Esophagus muscularis mucosa (tissue), 4 donors: ENCODE results near the gene CLEC9A.

ENCODE experiments used
- CTCF ChIP-seq, 3 experiments: fragments of 200-600 bp in 2 of 3; fragments of 450-650 bp in 1 of 3; sonication (generic) in 2 of 3; IDR thresholded peaks; one replicate each; pipeline ENCODE4 v1.5.1; 2017 to 2019; ENCODE audit warnings: antibody characterized with exemption in 3 of 3, mild to moderate bottlenecking in 2 of 3, moderate library complexity in 1 of 3
- EP300 ChIP-seq: sonication (generic); formaldehyde crosslinking; IDR thresholded peaks from one replicate; pipeline ENCODE4 v1.6.1; 2017; ENCODE audit warnings: antibody characterized with exemption
- POLR2A ChIP-seq: fragments of 450-650 bp; IDR thresholded peaks from one replicate; pipeline ENCODE4 v1.6.1; 2017; ENCODE audit warnings: antibody characterized with exemption, moderate library complexity, mild to moderate bottlenecking, low read depth

- no peak for TF ChIP-seq EP300
- no peak for TF ChIP-seq CTCF (IDR thresholded peaks at IDR 0.05)
- no peak for TF ChIP-seq POLR2A
These were observed 65.5 kb downstream of the CLEC9A start for GRCh38 chr12:10095971-10096370.
